T-helper 9 cell (primary cell): Measurements from ENCODE around the gene DYNC2H1.

Experiments used
- DNase-seq: peaks from one replicate; pipeline ENCODE4 v3.0.0-alpha.2; 2020

DYNC2H1 gene

GRCh38 chr11:103480421-103480820 is 371.2 kb downstream of the DYNC2H1 start:
- DNase-seq: no peak

GRCh38 chr11:103483996-103484395 is 374.8 kb downstream of the DYNC2H1 start:
- no peak for DNase-seq

- no peak for DNase-seq
Measured at GRCh38 chr11:103484545-103484944, 375.3 kb downstream of the DYNC2H1 start.

- DNase-seq: no peak
Measured at GRCh38 chr11:103486604-103487003, 377.4 kb downstream of the DYNC2H1 start.

- DNase-seq: no peak
Measured at GRCh38 chr11:103487113-103487512, 377.9 kb downstream of the DYNC2H1 start.

- DNase-seq: no peak
Measured at GRCh38 chr11:103488031-103488461, 378.8 kb downstream of the DYNC2H1 start.

GRCh38 chr11:103488579-103488978 is 379.4 kb downstream of the DYNC2H1 start:
- no peak for DNase-seq

GRCh38 chr11:103491777-103492176 is 382.6 kb downstream of the DYNC2H1 start:
- no peak for DNase-seq

- DNase-seq: no peak
Measured at GRCh38 chr11:103494491-103494890, 385.3 kb downstream of the DYNC2H1 start.

- no peak for DNase-seq
Measured at GRCh38 chr11:103497268-103497667, 388.0 kb downstream of the DYNC2H1 start.

- DNase-seq: no peak
Measured at GRCh38 chr11:103499710-103500340, 390.6 kb downstream of the DYNC2H1 start.

- DNase-seq: no peak
Measured at GRCh38 chr11:103515283-103515682, 406.1 kb downstream of the DYNC2H1 start.

- no peak for DNase-seq
Measured at GRCh38 chr11:103520792-103521191, 411.6 kb downstream of the DYNC2H1 start.

- no peak for DNase-seq
Measured at GRCh38 chr11:103525069-103525468, 415.8 kb downstream of the DYNC2H1 start.

GRCh38 chr11:103528046-103528445 is 418.8 kb downstream of the DYNC2H1 start:
- no peak for DNase-seq

- DNase-seq: no peak
Measured at GRCh38 chr11:103528596-103528995, 419.4 kb downstream of the DYNC2H1 start.

GRCh38 chr11:103529181-103529684 is 420.0 kb downstream of the DYNC2H1 start:
- DNase-seq: no peak
